ENCODE data around the gene CNIH3.
A peak's percentile ranks its signal among the peaks of the same experiment; 100 is the strongest.

The CNIH3 gene

GRCh38 chr1:224613486-224613885 lies 2.6 kb upstream of the CNIH3 start:
- DNase-seq (ENCODE audit: low read depth in 4 of 4, low spot score in 1 of 4): no peak

GRCh38 chr1:224616756-224617409 lies 766 bp downstream of the CNIH3 start:
- no peak for DNase-seq (ENCODE audit: low read depth in 4 of 4, low spot score in 1 of 4)

DNA sequence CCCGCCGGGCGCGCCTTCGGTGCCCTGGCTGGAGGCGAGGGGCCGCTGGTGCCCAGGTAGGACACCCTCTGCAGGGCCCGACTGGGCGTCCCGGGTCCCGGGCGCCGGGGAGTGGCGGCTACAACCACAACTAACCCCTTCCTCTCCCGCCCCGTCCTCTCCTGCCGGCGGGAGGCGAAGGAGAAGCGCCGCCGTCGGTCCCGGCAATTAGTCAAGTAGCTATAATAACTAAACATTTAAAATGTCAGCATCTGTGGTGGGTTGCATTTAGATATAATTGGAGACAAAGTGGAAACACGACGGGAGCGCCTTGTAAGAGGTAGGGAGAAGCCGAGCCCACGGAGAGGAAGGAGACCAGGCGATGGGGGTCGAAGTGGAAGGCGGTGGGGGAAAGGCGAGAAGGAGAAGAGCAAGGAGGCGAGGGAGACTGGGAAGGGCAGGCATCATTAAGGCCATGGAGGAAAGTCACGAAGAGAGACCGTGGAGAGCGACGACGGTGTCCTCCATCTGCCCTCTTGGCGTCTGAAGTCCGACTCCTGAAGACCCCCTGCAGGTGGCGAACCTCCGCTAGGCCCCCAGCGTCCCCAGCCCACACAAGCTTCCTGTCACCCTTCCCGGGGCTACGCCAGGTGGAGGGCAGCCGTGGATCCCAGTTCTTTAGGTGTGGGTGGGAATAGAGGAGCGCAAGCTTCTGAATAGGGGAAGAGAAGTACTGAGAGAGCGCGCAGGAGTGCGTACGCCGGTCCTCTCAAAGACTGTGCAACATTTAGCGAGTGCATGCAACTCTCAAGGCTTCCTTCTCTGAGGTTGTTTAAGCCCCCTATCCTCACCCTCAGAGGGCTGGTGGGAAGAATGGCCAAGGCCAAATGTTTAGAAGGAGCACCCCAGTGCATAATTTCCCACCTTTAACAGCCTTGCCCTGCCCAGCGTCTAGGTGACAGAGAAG lies 1.6 kb downstream of the CNIH3 start:
- no peak for DNase-seq (ENCODE audit: low read depth in 4 of 4, low spot score in 1 of 4)

GRCh38 chr1:224619209-224619608 lies 3.1 kb downstream of the CNIH3 start:
- DNase-seq (ENCODE audit: low read depth in 4 of 4, low spot score in 1 of 4): no peak

DNA sequence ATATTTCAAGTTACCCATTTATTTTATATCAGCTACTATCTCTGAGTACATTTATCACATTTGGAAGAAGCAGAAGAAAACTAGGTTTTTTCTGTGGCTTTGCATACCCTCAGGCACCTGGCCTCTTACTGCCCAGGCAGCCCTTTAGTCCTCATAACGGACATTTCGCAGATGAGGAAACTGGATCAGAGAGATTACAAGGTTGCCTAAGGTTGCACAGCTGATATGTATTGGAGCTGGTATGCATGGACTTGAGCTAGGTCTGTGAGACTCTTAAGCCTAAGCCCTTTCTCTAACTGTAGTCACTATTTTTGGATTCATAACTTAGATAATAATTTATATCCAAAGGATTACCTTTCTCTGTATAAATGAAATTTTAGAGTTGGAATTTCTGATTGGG lies 4.0 kb downstream of the CNIH3 start:
- DNase-seq (ENCODE audit: low read depth in 4 of 4, low spot score in 1 of 4): no peak

DNA sequence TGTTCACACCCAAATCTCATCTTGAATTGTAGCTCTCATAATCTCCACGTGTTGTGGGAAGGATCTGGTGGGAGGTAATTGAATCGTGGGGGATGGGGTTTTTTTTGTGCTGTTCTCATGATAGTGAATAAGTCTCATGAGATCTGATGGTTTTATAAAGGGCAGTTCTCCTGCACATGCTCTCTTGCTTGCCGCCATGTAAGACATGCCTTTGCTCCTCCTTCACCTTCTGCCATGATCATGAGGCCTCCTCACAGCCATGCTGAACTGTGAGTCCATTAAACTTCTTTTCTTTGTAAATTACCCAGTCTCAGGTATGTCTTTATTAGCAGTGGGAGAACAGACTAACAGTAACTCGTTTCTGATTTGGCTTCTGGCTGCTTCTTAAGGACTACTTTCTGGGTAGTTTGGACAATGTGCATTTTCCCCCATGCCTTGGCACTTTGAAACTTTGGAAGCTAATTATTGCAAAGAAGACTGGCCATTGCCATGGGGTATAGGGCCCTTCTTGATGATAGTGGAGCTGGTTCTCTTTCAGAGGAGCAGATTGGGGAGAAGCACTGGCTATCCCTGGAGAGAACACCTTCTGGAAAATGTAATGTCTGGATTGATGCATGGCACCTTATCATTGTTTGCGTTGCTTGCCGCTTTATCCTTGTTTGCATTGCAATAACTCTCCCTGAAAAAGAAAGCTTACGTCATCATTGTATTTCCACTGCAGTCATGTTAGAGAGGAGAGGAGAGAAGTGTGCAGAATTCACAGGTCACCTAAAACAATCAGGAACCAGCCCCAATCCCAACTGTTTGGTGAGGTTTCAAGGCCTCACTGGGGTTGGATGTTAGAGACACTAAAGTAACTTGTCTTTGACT lies 5.9 kb downstream of the CNIH3 start:
- no peak for DNase-seq (ENCODE audit: low read depth in 4 of 4, low spot score in 1 of 4)

DNA sequence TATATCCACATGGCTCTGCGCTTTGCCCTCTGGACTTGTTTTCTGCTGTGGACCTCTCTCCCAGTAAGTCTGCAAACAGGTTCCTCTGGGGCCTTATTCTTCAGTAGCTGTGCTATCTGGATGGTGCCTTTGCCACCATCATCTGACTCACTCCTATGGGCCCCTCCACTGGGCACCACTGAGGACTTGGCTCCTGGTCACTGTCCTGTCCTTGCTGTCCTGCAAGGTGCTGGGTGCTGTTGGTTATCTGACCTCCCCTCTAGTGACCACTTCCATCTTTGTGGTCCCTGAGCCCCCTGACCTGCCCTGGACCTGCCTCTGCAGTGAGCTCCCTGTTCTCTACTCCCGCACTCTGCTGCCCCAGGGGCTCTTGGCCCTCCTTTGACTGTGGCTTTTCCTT lies 6.7 kb downstream of the CNIH3 start:
- no peak for DNase-seq (ENCODE audit: low read depth in 4 of 4, low spot score in 1 of 4)

- DNase-seq (ENCODE audit: low read depth in 4 of 4, low spot score in 1 of 4): no peak
Measured at GRCh38 chr1:224623310-224623714, 7.2 kb downstream of the CNIH3 start.

- peak in 1 of 4 experiments; percentile 42 for DNase-seq (ENCODE audit: low read depth in 4 of 4, low spot score in 1 of 4)
Measured at GRCh38 chr1:224623743-224624333, 7.7 kb downstream of the CNIH3 start.

DNA sequence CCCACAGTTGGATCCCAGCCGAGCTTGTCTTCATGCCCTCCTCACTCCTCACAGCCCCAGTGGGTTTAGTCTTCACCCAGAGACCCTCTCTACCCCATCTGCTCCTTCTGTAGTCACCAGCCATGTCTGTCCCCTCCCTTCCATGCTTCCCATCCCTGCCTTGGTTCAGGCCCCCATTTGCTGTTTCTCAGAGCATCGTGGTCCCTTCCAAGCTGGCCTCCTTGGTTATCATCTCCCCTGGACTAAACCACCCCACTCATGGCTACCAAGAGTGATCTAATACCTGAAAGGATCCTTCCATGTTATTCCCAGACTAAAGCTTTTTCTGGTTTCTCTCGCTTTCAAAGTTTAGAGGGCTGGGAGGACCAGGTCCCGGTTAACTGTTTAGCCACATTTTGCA lies 8.3 kb downstream of the CNIH3 start:
- no peak for DNase-seq (ENCODE audit: low read depth in 4 of 4, low spot score in 1 of 4)

GRCh38 chr1:224626042-224626441 lies 9.9 kb downstream of the CNIH3 start:
- DNase-seq (ENCODE audit: low read depth in 4 of 4, low spot score in 1 of 4): no peak

- DNase-seq (ENCODE audit: low read depth in 4 of 4, low spot score in 1 of 4): no peak
Measured at GRCh38 chr1:224629965-224630364, 13.8 kb downstream of the CNIH3 start.

DNA sequence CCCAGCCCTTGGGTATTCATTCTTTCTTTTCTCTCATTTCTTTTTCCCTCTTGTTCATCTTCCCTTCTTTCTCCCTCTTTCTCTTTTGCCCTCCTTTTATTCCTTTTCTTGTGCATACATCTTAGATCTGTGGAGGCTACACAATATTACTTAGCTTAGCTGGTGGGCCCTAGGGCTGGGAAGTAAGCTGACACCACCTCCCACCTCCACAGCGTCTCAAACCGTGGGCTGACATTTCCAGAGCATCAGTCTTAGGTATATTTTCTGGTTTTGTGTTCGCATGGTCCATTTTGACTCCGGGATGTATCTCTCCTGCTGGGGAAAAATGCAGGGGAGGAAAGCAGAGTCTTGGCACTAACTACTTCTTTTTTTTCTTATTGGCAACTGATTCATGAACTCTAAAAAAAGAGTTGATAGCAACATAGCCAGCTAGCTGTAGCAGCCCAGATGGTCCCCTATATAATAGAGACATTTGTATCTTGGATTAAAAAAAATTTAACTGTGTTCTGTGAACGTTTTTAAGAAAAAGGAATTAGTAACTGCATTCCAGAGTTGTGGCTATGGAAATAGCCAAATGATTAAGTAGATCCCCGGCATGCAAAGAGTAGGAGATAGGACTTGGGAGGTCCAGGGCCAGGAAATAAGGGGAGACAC lies 15.5 kb downstream of the CNIH3 start:
- DNase-seq (ENCODE audit: low read depth in 4 of 4, low spot score in 1 of 4): no peak

DNA sequence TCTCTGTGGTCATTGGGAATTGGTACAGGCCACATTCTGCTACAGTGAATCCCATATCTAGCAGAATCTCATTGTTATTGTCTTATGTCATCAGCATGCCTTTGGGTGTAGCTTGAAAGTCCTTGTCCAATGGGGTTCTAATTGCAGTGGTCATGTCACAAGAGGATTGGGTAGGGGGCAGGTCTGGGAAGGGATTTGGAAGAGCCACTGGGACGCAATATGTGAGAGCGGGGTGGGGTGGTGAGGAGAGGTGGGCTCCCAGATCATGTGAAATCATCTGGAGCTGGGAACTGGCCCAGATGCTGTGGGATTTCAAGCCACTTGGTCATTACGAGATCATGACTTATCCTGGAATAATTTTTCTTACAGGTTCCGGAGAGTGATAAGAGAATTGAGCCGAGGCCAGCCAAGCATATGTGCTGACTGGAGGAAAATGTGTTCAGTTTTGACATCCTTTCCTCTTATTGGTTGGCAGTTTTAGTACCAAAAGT lies 16.3 kb downstream of the CNIH3 start:
- DNase-seq (ENCODE audit: low read depth in 4 of 4, low spot score in 1 of 4): no peak

GRCh38 chr1:224632921-224633321 lies 16.8 kb downstream of the CNIH3 start:
- DNase-seq (ENCODE audit: low read depth in 4 of 4, low spot score in 1 of 4): no peak

DNA sequence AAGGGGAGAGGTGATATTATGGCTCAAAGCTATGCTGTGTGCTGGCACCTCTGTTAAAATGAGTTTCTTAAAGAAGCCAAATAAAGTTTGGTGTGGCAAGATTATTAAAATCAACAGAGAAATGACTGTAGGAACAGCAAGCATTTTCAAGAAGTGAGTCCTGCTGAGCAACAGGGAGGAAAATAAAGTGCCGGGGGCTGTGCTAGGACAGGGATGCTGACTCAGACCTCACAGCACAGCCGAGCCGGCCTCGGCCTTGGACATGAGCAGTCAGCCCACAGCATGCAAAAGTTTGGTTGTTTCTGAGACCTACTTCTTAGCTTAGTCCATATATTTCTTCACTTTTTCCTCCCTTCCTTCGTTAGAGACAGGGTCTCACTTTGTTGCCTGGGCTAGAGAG lies 19.2 kb downstream of the CNIH3 start:
- no peak for DNase-seq (ENCODE audit: low read depth in 4 of 4, low spot score in 1 of 4)

DNA sequence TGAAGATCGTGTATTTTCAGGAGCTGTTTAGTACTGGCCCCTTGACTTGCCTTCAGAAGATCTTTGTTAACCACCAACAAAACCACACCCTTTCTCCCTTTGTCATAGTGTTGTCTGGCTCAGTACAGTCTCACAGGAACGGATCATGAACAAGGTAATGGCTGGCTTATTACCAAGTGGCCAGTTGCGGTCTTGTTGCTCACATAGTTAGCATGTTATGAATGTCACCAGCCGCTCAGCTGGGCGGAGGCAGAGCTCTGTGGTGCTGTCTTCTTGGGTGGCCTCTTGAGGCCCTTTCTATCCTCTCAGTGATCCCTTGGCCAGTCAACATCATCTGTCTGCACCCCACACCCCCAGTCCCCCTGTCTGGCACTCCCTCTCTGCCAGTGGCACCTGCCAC lies 21.4 kb downstream of the CNIH3 start:
- DNase-seq (ENCODE audit: low read depth in 4 of 4, low spot score in 1 of 4): no peak

DNA sequence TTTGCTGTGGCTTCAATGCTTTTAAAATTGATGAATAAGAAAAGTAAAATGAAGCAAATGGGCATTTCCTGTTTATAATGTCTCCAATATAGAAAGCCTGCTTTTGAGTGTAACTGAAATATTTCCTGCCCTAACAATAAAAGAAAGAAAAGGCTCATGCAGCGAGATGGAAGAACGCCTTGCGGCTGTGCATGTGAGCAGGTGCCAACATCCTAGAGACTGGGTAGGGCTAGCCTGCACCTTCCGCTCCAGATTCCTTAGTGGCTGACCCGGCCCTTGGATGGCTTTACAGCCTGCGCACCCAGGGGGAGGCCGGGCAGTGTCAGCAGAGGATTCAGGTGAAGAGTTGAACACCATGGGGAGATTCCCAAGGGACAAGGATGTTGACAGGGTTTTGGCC lies 21.8 kb downstream of the CNIH3 start:
- no peak for DNase-seq (ENCODE audit: low read depth in 4 of 4, low spot score in 1 of 4)

DNA sequence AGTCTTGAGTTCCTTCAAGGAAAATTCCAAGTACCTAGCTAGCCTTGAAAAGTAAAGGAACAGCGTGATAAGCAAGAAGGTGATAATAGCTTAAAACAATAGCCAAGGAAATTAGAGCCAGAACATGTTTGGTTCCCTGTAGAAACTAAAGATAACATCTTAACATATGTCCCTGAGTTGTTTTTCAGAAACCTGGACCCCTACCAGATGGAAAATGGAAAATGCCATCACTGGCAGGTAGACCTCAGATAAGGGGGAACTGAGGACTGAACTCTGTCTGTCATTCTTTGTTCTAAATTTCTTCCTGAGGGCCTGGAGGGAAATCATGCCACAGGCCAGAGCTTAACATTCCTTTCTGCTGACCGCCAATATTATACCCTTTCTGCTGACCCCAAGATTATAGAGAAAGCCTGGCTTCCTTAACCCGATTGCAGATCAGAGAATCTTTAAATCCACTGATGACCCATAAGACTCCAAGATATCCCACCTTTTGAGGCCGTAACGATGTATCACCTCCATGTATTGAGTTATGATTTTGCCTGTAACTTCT lies 23.4 kb downstream of the CNIH3 start:
- no peak for DNase-seq (ENCODE audit: low read depth in 4 of 4, low spot score in 1 of 4)

- DNase-seq (ENCODE audit: low read depth in 4 of 4, low spot score in 1 of 4): no peak
Measured at GRCh38 chr1:224640018-224640417, 23.9 kb downstream of the CNIH3 start.

All from stimulated activated CD4-positive, alpha-beta T cell treated with anti-CD3 and anti-CD28 coated beads, Interleukin-1b, Interleukin-23, amount 100 ng/mL, for 24 hours (primary cell).